HG03521 (cell line): ENCODE data around the gene PHYHIPL.
"Not testable (repeated sequence)": the region's sequence is repeated elsewhere in the genome, so short reads cannot be mapped to it uniquely, and the experiment has no call there.

Experiments used
- ATAC-seq: cut with Tn5 transposase; IDR thresholded peaks from one replicate; pipeline ENCODE4 v1.9.1; 2021; ENCODE audit warnings: mild to moderate bottlenecking, moderate library complexity; ENCODE audit not compliant: unreplicated experiment

The PHYHIPL gene

DNA sequence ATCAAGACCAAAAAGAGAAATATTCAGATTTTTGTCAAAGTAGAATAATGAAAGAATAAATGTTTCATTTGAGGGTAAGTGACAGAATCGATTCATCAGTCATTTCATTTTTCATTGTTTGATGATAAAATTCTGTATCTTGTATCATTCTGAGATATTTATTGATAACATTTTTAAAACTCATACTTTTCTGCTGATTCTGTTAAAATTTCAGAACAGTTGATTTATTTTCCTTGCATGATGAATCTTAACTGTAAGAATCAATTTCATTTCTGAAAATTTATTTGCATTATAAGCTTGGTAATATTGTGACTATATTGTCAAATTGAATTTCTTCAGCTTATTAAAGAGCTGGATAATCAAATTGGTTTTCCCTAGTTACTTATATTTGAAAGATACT is 13.9 kb downstream of the PHYHIPL start:
- no peak for ATAC-seq

DNA sequence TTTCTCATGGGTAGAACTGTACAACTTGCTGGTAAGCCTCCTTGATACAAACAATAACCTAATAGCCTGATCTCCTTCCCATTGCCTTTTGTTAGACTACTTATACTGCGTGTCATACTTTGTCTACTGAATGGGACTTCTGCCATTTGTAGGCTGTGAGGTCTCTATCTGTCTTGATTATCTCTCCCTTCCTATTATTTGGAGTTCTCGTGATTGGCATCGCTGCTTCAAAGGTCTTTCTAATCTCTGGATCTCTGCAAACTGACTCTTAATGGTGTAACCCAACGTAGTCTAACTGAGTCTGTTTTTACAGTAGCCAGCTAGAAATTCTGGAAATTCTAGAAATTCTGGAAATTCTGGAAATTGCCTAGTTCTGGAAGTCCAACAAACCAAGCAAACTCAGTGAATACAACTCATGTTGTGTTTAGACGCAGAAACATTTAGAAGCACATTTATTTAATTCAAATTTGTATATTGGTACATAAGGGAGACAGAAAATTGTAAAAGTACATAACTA is 29.8 kb downstream of the PHYHIPL start:
- ATAC-seq: no peak

DNA sequence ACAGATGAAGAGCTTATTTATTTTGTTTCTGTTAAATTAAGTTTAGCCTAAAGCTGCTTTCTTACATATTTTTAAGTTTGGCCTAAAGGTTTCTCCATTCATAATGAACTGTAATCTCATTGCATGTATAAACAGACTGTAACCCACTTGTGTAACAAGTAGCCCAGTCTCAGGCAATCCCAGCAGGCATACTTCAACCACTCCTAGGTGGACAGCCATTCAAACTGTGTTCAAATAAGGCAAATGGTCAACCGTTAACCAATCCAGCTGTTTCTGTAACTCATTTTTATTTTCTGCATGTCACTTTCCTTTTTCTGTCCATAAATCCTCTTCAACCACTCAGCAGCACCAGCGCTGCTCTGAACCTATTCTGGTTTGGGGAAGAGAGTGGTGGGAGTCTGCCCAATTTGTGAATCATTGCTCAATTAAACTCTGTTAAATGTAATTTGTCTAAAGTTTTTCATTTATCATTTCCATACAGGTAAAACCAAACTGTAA is 35.9 kb downstream of the PHYHIPL start:
- ATAC-seq: no peak

DNA sequence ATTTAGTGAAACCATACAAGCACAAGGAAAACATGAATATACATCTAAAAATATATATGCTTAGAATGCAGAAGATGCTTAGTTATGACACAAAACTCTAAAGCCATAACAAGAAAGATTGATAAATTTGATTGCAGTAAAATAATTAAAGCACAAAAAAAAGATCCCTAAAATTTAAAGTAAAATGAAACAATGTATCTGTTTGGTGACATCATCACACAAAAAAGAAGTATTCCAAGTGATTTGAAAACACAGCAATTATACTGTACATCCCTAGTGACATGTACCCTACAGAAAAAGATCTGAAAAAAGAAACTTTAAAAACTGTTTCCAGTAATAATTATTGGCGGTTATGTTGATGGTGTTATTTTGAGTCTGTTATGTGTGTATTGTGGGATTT is 37.7 kb downstream of the PHYHIPL start:
- ATAC-seq: no peak

DNA sequence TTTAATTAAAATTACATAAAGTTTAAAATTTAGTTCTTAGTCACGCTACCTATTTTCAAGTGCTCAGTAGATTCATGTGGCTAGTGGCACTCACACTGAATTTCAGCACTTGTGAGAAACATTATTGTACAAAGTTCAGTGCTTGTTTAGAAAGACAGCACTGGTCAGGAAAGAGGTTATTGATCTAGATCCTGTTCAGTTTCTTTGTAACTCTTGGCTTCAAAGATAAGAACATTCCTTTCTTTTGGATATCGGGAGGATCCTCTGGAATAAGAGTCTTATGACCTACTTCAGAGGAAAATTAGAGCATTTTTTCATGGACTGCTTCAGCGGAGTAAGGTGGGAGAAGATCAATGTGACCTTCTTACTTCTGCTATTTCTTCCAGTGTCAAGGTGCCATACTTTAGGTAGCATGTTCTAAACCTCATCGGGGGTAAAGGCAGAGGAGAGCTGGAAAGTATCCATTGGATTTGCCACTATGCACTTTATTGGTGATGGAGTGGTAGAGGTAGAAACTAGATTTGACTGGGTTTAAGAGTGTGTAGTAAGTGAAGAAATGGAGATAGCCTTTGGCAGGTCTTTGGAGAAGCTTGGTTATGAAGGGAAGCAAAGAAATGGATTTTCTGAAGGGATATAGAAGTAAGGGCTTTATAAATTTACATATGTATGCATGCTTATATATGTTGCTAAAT is 39.9 kb downstream of the PHYHIPL start:
- ATAC-seq: no peak

DNA sequence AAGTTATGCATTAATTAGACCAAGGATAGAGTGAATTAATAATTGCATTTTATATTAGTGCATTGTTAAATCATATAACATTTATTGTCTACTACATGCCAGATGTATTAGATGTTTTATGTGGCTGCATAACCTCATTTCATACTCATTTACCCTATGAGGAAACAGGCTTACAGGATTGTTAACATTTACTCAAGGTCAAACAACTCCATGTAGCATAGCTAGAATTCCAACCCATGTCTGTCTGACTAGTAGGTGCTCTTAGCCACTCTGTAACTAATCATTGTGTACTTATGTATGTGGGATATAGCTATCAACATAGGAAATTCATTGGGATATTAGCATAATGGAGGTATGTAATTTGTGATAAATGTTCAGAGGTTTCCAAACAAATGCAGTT is 46.3 kb downstream of the PHYHIPL start:
- ATAC-seq: no peak

DNA sequence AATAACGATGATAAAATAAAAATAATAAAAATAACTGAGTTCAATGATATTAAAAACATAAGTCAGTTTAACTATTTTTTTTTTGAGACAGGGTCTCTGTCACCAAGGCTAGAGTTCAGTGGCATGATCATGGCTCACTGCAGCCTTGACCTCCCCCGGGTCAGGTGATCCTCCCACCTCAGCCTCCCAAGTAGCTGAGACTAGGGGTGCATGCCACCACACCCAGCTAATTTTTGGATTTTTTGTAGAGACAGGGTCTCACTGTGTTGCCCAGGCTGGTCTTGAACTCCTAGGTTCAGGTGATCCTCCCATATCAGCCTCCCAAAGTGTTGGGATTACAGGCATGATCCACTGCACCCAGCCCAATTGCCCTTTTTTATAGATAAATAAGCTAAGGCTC is 47.2 kb downstream of the PHYHIPL start:
- not testable (repeated sequence) for ATAC-seq

DNA sequence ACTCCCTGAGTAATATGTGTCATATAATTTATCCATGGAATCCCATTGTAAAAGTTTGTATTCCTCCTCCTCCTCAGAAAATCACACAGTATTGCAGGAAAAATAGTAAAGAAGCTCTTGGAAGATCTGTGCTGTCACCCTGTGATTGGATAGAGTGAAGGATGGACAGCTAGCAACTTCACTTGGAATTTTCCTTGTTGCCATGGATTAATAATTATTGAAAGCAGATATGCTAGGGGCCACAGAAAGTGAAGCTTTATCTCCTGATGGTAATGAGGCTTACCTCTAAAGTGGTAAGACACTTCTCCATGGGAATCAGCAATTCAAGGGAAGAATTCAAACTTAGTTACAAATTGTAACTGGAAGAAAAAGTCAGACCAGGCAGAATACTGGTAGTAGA is 48.8 kb downstream of the PHYHIPL start:
- no peak for ATAC-seq

DNA sequence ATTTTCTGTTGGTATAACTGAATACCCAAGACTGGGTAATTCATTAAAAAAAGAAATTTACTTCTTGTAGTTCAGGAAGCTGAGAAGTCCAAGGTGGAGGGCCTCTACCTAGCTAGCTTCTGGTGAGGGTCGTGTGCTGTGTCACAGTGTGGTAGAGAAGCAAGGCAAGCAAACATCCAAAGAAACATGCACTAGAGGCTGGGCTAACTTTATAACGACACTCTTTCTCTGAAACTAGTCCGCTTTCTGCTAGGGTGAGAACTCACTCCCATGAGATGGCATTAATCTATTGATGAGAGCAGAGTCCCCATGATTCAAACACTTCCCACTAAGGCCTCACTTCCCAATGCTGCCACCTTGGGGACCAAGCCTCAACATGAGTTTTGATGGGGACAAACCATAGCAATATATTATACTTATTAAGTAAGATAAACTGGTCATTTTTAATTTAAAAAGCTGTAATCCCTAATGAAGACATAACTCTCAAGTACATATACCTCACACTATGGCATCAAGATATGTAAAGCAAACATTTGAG is 50.8 kb downstream of the PHYHIPL start:
- no peak for ATAC-seq

DNA sequence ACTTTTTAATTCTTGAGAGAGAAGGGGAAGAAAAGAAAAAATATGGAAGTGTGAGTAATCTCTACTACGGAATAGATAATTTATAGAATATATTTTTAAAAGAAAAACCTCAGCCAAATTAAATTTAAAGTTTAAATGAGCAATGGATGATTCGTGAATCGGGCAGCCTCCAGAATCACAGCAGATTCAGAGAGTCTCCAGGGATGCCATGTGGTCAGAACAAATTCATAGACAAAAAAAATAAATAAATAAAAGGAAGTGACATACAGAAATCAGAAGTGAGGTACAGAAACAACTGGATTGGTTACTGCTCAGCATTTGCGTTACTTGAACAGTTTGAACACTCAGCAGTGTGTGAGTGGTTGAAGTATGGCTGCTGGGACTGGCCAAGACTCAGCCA is 53.0 kb downstream of the PHYHIPL start:
- no peak for ATAC-seq

DNA sequence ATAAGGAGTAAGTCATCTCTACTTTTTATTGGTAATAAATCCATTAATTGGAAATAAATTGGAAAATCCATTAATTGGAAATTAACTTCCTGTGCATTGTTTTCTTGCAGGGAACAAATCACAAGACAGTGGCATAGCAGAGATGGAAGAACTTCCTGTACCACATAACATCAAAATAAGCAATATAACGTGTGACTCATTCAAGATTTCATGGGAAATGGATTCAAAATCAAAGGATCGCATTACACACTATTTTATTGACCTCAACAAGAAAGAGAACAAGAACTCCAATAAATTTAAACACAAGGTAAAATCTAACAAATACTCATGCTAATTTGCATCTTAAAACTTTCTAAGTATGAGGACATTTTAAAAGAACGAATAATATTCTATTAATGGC is 57.8 kb downstream of the PHYHIPL start:
- no peak for ATAC-seq

DNA sequence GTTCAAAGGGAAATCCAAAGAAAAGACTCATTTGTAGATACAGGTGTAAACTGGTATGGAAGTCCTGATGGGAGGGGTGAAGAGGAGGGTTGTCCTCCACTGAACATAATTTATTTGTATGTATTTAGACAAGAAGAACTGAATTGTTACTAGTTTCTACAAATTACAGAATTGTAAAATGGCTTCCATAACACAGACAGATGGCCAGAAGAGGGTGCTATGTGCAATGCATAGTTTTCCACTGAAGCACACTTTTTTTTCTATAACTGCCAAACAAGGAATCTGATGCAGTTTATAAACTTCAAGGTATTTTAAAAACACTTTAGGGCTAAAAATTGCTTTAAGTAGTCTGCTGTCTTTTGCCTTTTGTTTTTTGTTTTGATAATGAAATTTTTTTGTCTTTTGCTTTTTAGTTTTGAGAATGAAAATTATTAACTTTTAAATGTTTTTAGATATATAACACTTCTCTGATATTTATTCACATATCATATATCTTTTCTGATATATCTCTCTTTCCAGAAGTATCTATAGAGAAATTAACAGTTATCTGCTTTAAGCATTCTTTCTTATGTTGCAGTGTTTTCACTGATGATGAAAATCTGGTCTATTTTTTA is 58.5 kb downstream of the PHYHIPL start:
- ATAC-seq: no peak

DNA sequence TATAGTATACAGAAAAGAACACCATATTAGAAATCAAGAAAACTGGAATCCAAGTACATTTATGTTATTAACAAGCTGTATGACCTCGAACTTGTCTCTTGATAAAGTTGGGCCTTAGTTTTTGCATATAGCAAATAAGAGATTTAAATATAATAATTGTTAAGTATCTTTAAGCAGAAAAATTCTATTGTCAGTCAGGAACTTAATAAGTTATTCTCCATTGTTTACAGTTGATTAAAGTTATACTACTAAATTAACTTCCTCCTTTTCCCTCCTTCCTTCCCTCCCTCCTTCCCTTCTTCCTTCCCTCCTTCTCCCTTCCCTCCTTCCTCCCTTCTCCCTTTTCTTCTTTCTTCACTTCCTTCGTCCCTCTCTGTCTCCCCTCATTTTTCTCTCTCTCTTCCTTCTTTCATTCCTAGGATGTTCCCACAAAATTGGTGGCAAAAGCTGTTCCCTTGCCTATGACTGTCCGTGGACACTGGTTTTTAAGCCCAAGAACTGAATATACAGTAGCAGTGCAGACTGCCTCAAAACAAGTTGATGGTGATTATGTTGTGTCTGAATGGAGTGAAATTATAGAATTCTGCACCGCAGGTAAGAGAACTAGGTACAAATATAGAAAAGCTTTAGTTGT is 59.7 kb downstream of the PHYHIPL start:
- ATAC-seq: no peak

DNA sequence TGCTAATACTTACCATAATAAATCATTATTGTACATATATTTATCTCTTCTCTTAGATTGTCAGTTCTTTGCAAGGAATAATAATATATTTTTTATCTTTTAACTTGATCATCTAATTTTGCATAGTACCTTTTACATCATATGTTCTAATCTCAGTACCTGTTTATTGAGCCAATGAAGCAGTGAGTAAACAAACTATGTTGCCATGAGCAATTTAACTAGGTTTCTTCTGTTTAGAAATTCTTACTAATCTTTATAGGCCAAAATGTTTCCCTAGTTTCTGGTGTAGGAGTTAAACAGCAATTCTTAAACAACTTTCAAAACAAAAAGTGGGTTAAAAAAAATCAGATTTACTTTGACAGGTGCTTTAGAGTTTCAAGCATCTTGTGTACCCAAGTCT is 61.3 kb downstream of the PHYHIPL start:
- ATAC-seq: no peak

DNA sequence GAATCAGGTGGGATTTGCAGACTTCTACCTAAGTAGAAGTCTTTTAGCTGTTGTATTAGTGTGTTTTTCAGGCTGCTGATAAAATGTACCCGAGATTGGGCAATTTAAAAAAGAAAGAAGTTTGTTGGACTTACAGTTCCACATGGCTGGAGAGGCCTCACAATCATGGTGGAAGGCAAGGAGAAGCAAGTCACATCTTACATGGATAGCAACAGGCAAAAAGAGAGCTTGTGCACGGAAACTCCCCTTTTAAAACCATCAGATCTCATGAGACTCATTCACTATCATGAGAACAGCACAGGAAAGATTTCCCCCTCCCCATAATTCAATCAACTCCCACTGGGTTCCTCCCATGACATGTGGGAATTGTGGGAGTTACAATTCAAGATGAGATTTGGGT is 62.7 kb downstream of the PHYHIPL start:
- not testable (repeated sequence) for ATAC-seq

DNA sequence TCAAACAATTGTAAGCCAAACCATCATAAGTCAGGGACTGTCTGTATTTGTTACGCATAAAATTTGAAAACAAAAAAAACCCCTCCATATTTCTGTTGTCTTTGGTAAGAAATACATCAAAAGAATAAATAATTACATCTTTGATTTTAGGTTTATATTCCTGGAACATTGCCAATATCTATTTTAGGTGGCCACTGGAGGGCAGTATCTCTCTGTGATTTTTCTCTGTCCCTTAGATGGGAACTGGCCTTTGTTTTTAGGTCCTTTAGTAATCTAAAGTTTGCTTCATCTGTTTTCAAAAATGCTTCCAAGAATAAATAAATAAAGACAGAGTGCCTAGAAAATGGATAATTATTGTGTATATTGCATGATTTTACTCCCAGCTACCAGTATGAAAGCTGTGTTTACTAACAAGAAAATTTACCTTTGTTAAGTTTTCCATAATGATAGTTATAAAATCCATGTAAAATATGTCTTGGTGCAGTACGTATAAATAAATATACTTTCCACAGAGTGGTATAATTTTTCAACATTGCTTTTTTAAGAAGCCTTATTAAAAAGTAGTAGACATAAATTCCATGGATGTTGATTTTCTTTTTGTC is 64.2 kb downstream of the PHYHIPL start:
- ATAC-seq: no peak

DNA sequence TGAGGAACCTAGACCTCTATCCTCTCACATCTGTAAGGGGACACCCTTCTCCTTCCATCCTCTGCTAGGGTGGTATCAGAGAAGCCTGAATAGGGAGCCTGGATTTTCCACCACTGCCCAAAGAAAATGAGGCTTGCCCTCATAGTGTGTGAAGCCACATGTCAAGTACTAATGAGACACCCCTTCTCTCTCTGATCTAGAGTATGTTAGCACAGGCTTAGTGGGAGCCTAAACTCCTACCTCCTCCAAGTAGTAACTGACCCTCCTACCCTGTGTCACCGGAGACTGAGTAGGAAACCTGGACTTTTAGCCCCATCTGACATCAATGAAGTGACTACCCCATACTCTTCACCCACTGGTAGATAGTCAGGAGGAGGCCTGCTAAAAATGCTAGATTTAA is 65.6 kb downstream of the PHYHIPL start:
- no peak for ATAC-seq

DNA sequence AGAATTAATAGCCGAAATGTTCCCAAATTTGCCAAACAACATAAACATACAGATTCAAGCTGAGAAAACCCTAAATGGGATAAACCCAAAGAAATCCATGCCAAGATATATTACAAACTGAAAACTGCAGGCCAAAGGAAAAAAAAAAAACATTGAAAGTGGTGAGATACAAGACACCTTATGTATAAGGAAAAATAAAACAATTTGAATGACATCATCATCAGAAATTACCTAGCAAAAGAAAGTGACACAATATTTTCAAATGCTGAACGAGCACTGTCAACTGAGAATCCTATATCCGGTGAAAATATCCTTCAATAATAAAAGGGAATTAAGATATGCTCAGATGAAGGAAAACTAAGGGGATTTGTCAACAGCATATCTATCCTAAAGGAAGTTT is 66.5 kb downstream of the PHYHIPL start:
- no peak for ATAC-seq

DNA sequence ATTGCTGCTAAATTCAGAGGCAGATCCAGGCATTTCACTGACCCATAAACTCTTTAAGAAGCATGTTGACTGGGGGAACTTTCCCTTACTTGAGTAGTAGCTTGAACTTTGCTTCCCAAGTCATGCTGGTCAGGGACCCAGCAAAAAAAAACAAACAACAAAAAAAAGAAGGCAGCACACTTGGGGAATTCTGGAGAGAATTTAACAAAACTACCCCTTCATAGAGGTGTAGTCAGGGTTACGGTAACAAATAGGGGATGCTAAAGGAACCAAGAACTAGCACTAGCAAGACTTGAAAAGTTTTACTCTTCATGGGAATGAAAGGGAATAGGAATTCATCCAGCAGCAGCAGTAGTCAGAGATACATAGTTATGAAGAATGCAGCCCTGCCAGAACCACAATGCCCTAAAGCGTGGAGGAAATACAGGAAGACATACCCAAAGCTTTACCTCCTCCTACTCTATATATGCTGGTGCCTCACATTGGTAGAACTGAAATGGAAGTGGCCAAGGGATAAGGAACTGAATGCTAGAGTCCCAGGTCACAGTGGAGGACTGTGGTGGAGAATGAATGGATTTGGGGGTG is 67.3 kb downstream of the PHYHIPL start:
- no peak for ATAC-seq

DNA sequence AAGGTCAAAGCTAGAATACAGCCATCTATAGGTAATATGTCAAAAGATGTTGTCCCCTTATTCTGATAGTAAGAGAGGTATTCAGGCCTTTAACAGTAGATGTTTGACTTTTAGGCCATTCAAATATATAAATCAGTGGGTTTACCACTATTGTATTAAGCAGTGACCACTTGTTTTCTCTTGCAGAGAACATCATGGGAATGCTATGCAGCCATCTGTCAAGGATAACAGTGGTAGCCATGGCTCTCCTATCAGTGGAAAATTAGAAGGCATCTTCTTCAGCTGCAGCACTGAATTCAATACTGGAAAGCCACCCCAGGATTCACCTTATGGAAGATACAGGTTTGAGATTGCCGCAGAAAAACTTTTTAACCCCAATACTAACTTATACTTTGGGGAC is 68.4 kb downstream of the PHYHIPL start:
- ATAC-seq: no peak

DNA sequence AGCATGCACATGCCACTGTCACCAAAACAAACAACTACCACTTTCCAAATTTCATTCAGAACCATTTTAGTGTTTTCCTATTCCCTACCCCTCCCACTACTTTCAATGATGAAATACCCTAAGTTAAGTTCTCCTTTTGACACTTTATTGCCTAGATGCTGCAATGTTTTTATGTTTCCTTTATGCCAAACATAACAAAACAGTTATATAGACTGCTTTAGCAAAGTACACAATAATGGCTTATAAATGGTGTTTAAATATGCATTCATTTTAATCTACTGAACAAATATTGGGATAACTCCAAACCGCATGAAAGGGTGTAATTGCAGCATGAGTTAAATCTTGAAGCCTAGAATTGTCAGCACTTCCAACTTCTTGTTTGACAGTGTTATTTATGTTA is 69.2 kb downstream of the PHYHIPL start:
- ATAC-seq: no peak
